HCT116 (cell line): ENCODE results near the gene NINJ1. TPM values are rescaled to one million over a fixed set of nuclear protein-coding genes. Genes with fewer than 3 reads are reported as not detected.

Source experiments
- ATAC-seq: fragments of 200-7000 bp; cut with Tn5 transposase; 2 replicates; pipeline ENCODE4 v1.9.1; 2020; ENCODE audit warnings: mild to moderate bottlenecking, moderate library complexity
- BruUV-seq: library from RNA; stranded (reverse); fragments of 400-500 nt; replicated peaks from 2 replicates; lab custom pipeline; 2021; lab: Mats Ljungman, UMichigan
- CTCF ChIA-PET: fragments of 300-600 bp; sonication (Branson Sonifier 250); formaldehyde crosslinking; loops from one replicate; lab custom pipeline; 2021; ENCODE audit warnings: antibody characterized with exemption; lab: Charles Lee
- POLR2A ChIA-PET: fragments of 300-600, 350-600 bp; sonication (Branson Sonifier 250); formaldehyde crosslinking; loops from one replicate; lab custom pipeline; 2021; ENCODE audit warnings: antibody characterized with exemption; lab: Charles Lee
- RAD21 ChIA-PET, 2 experiments: fragments of 300-600 bp; sonication (Branson Sonifier 250); formaldehyde crosslinking; loops; one replicate each; lab custom pipeline; 2023; ENCODE audit warnings: low total read pairs in 2 of 2; ENCODE audit not compliant: uncharacterized antibody in 2 of 2, unreplicated experiment in 2 of 2, low non-redundant PET in 1 of 2; lab: Charles Lee
- DNase-seq: peaks from one replicate; pipeline ENCODE4 v3.0.0-alpha.2; 2010; ENCODE audit warnings: low read depth, low spot score
- H2AFZ ChIP-seq: fragments of 200-600 bp; shearing (Covaris generic), sonication (generic); 2 replicates; pipeline ENCODE4 v1.6.1; 2017; ENCODE audit warnings: low read depth, mixed run types, mixed read lengths, antibody characterized with exemption, low read length; ENCODE audit not compliant: poor library complexity, severe bottlenecking
- H3K27ac ChIP-seq: 2 replicates; pipeline ENCODE4 v1.5.1; 2012; ENCODE audit warnings: low read depth, low read length
- H3K27me3 ChIP-seq: fragments of 200-600 bp; sonication (generic); 2 replicates; pipeline ENCODE4 v1.6.1; 2016; ENCODE audit warnings: mixed run types, low read length, mixed read lengths; ENCODE audit not compliant: insufficient read depth
- H3K36me3 ChIP-seq, 2 experiments: fragments of 200-500 bp in 1 of 2; fragments of 200-600 bp in 1 of 2; sonication (Bioruptor generic) in 1 of 2; sonication (generic) in 1 of 2; 2 replicates each; pipeline versions ENCODE4 v1.5.1 to v1.6.1; 2014 to 2016; ENCODE audit warnings: low read length in 2 of 2, inconsistent platforms in 1 of 2, mixed read lengths in 1 of 2, mixed run types in 1 of 2; ENCODE audit not compliant: insufficient read depth in 2 of 2, control insufficient read depth in 1 of 2
- H3K4me1 ChIP-seq, 2 experiments: fragments of 200-600 bp in 1 of 2; sonication (generic) in 1 of 2; 2 replicates each; pipeline versions ENCODE4 v1.5.1 to v1.6.1; 2012 to 2017; ENCODE audit warnings: low read length in 2 of 2, inconsistent platforms in 1 of 2, mild to moderate bottlenecking in 1 of 2, mixed read lengths in 1 of 2, mixed run types in 1 of 2, moderate library complexity in 1 of 2; ENCODE audit not compliant: insufficient read depth in 2 of 2, control insufficient read depth in 1 of 2
- H3K4me2 ChIP-seq: fragments of 200-600 bp; sonication (generic); 2 replicates; pipeline ENCODE4 v1.6.1; 2017; ENCODE audit warnings: mixed run types, low read length, mixed read lengths
- H3K4me3 ChIP-seq, 2 experiments: fragments of 200-600 bp in 1 of 2; sonication (generic) in 1 of 2; replicated peaks in 1 of 2; 2 replicates each; pipeline ENCODE4 v1.5.1; 2011 to 2016; ENCODE audit warnings: low read length in 2 of 2, control low read depth in 1 of 2, low read depth in 1 of 2, mild to moderate bottlenecking in 1 of 2, mixed read lengths in 1 of 2, mixed run types in 1 of 2
- H3K79me2 ChIP-seq: fragments of 200-600 bp; sonication (generic); 2 replicates; pipeline ENCODE4 v1.6.1; 2017; ENCODE audit warnings: mild to moderate bottlenecking, mixed run types, low read length, moderate library complexity, mixed read lengths; ENCODE audit not compliant: insufficient read depth
- H3K9ac ChIP-seq: fragments of 200-600 bp; sonication (generic); 2 replicates; pipeline ENCODE4 v1.6.1; 2016; ENCODE audit warnings: low read length, mixed read lengths
- H3K9me2 ChIP-seq: fragments of 200-600 bp; sonication (generic), shearing (Covaris generic); 2 replicates; pipeline ENCODE4 v1.6.1; 2017; ENCODE audit warnings: mixed run types, mild to moderate bottlenecking, moderate library complexity; ENCODE audit not compliant: insufficient read depth
- H3K9me3 ChIP-seq, 2 experiments: fragments of 200-500 bp in 1 of 2; fragments of 200-600 bp in 1 of 2; sonication (Bioruptor generic) in 1 of 2; sonication (generic) in 1 of 2; 2 replicates each; pipeline ENCODE4 v1.6.1; 2014 to 2017; ENCODE audit warnings: low read length in 2 of 2, mixed read lengths in 2 of 2, inconsistent platforms in 1 of 2, low read depth in 1 of 2, mild to moderate bottlenecking in 1 of 2, mixed run types in 1 of 2, moderate library complexity in 1 of 2; ENCODE audit not compliant: control insufficient read depth in 1 of 2, insufficient read depth in 1 of 2
- H4K20me1 ChIP-seq: fragments of 200-600 bp; sonication (generic), shearing (Covaris generic); 2 replicates; pipeline ENCODE4 v1.6.1; 2017; ENCODE audit warnings: mixed run types, mild to moderate bottlenecking, moderate library complexity; ENCODE audit not compliant: insufficient read depth
- ATF3 ChIP-seq: IDR thresholded peaks from 2 replicates; pipeline ENCODE4 v1.6.1; 2012
- CBX3 ChIP-seq: IDR thresholded peaks from 2 replicates; pipeline ENCODE4 v1.6.1; 2012; ENCODE audit warnings: low read depth
- CEBPB ChIP-seq: IDR thresholded peaks from 2 replicates; pipeline ENCODE4 v1.6.1; 2012; ENCODE audit warnings: low read depth
- EGR1 ChIP-seq: IDR thresholded peaks from 2 replicates; pipeline ENCODE4 v1.6.1; 2012; ENCODE audit warnings: low read depth
- EZH2 ChIP-seq: fragments of 200-600 bp; sonication (generic); IDR thresholded peaks from 2 replicates; pipeline ENCODE4 v1.6.1; 2017; ENCODE audit warnings: antibody characterized with exemption, mixed run types
- POLR2A ChIP-seq: IDR thresholded peaks from 2 replicates; pipeline ENCODE4 v1.7.0; 2011; ENCODE audit warnings: borderline replicate concordance; ENCODE audit not compliant: insufficient read depth, insufficient read length; ENCODE audit errors: extremely low read depth
- RAD21 ChIP-seq: IDR thresholded peaks from 2 replicates; pipeline ENCODE4 v1.6.1; 2012; ENCODE audit warnings: low read depth, mild to moderate bottlenecking
- REST ChIP-seq: IDR thresholded peaks from 2 replicates; pipeline ENCODE4 v1.6.1; 2012; ENCODE audit warnings: low read depth
- SIN3A ChIP-seq: IDR thresholded peaks from 2 replicates; pipeline ENCODE4 v1.6.1; 2012; ENCODE audit warnings: low read depth
- SP1 ChIP-seq: IDR thresholded peaks from 2 replicates; pipeline ENCODE4 v1.6.1; 2012; ENCODE audit warnings: low read depth
- SRF ChIP-seq: IDR thresholded peaks from 2 replicates; pipeline ENCODE4 v1.6.1; 2012; ENCODE audit warnings: low read depth
- ZBTB33 ChIP-seq: IDR thresholded peaks from 2 replicates; pipeline ENCODE4 v1.6.1; 2011; ENCODE audit warnings: mild to moderate bottlenecking, low read length, moderate library complexity; ENCODE audit not compliant: insufficient replicate concordance; ENCODE audit errors: extremely low read depth
- ZNF274 ChIP-seq: fragments of 200-500 bp; sonication (Bioruptor generic); IDR thresholded peaks from 2 replicates; pipeline ENCODE4 v1.6.1; 2014; ENCODE audit warnings: mild to moderate bottlenecking, low read depth, low read length, inconsistent platforms
- intact Hi-C: fragments of 100-400 bp; cut with micrococcal nuclease; formaldehyde crosslinking; loops from 2 replicates; pipeline ENCODE4 v1.10.0; 2022
- total RNA-seq: library from RNA; stranded (reverse); gene quantifications from one replicate; pipeline ENCODE4 v1.2.1, GENCODE V29; 2021; ENCODE audit not compliant: unreplicated experiment

Gene NINJ1
- total RNA-seq, 1 experiment from 2014 or later, result 34.4 TPM

- Histone ChIP-seq H3K4me3 (no peak overlapping the region), H2AFZ (no peak overlapping the region), H3K27ac (no peak overlapping the region), H3K9me2 (no peaks in the 10 kb centered on the region), H4K20me1 (no peaks in the 10 kb centered on the region), H3K36me3 (peaks cover 3 to 4% of the 10 kb centered on the region in 2 experiments; a peak in 3 of 4 replicates), H3K79me2 (peaks cover 54% of the 10 kb centered on the region), H3K4me2 (no peak overlapping the region), H3K27me3 (no peaks in the 10 kb centered on the region), H3K9me3 (peaks cover 5 to 6% of the 10 kb centered on the region in 2 experiments; a peak in 1 of 4 replicates), H3K9ac (no peak overlapping the region), H3K4me1 (peaks cover 0 to 18% of the 10 kb centered on the region in 2 experiments; a peak in 2 of 4 replicates)
- ChIA-PET CTCF (interaction anchor here (1.3 to 3.7 kb wide), 5 partner anchors 11 to 195 kb away, joined by 3 to 35 read pairs (median 7); no protein-coding TSS in a partner anchor), RAD21 (no interaction called here), POLR2A (interaction anchor here (1.7 kb wide), 1 partner anchor 13 kb away, joined by 5 read pairs; no protein-coding TSS in a partner anchor)
- intact Hi-C loops, result loop anchor here (5.0 kb wide), 1 partner anchor 45 kb away; no protein-coding TSS in a partner anchor
- no peak for ATAC-seq
- BruUV-seq, result no TSS peak
- DNase-seq, result no peak
- TF ChIP-seq ATF3 (no peak), RAD21 (no peak), REST (no peak), ZBTB33 (no peak), CEBPB (no peak), CBX3 (no peak), SP1 (no peak), ZNF274 (no peak), POLR2A (no peak), SIN3A (no peak), SRF (no peak), EGR1 (no peak), EZH2 (no peak)
These were observed 26.8 kb downstream of the NINJ1 start for GRCh38 chr9:93107151-93107824.
